Stimulated activated CD4-positive, alpha-beta T cell treated with anti-CD3 and anti-CD28 coated beads, Interleukin-12 subunit alpha, Interleukin-12 subunit beta, amount 100 ng/mL, for 24 hours (primary cell): ENCODE measurements around the gene HYKK.
"Not testable (repeated sequence)": the region's sequence is repeated elsewhere in the genome, so short reads cannot be mapped to it uniquely, and the experiment has no call there.

Source experiments
- DNase-seq, 2 experiments: peaks; one replicate each; pipeline ENCODE4 v3.0.0-alpha.2; 2020; ENCODE audit warnings: low read depth in 2 of 2

HYKK gene

GRCh38 chr15:78540141-78540870 lies 32.9 kb downstream of the HYKK start, which contains the start of gene PSMA4:
PSMA4 (plus strand) TSS chr15:78540444; CDS start chr15:78541928, 1,484 bp downstream.
- peak; percentile 90 to 93 for DNase-seq

- no peak for DNase-seq
Measured at GRCh38 chr15:78540871-78541743, 33.7 kb downstream of the HYKK start.

- DNase-seq: no peak
Measured at GRCh38 chr15:78541744-78542034, 34.3 kb downstream of the HYKK start.

GRCh38 chr15:78542647-78543046 lies 35.3 kb downstream of the HYKK start:
- no peak for DNase-seq

GRCh38 chr15:78550194-78550593 lies 42.8 kb downstream of the HYKK start:
- no peak for DNase-seq

- no peak for DNase-seq
Measured at GRCh38 chr15:78550815-78551214, 43.4 kb downstream of the HYKK start.

- no peak for DNase-seq
Measured at GRCh38 chr15:78551902-78552301, 44.5 kb downstream of the HYKK start.

GRCh38 chr15:78552597-78552996 lies 45.2 kb downstream of the HYKK start:
- no peak for DNase-seq

- DNase-seq: not testable (repeated sequence)
Measured at GRCh38 chr15:78560201-78560600, 52.8 kb downstream of the HYKK start.

- DNase-seq: no peak
Measured at GRCh38 chr15:78561490-78561889, 54.1 kb downstream of the HYKK start.

GRCh38 chr15:78563092-78563491 lies 55.7 kb downstream of the HYKK start:
- DNase-seq: no peak

GRCh38 chr15:78564743-78565096 lies 57.3 kb downstream of the HYKK start:
- DNase-seq: no peak

- peak; percentile 66 to 95 for DNase-seq
Measured at GRCh38 chr15:78565097-78565950, 57.9 kb downstream of the HYKK start, which contains the start of gene CHRNA5. CHRNA5 (plus strand) TSS chr15:78565520; CDS start chr15:78565720, 200 bp downstream.

GRCh38 chr15:78565951-78566774 lies 58.8 kb downstream of the HYKK start:
- no peak for DNase-seq

- no peak for DNase-seq
Measured at GRCh38 chr15:78567531-78567930, 60.2 kb downstream of the HYKK start.

- no peak for DNase-seq
Measured at GRCh38 chr15:78570710-78571109, 63.3 kb downstream of the HYKK start.

- no peak for DNase-seq
Measured at GRCh38 chr15:78571382-78571781, 64.0 kb downstream of the HYKK start.

GRCh38 chr15:78573416-78573815 lies 66.0 kb downstream of the HYKK start:
- no peak for DNase-seq

GRCh38 chr15:78574944-78575343 lies 67.6 kb downstream of the HYKK start:
- no peak for DNase-seq
